Measurements from ENCODE around the gene BICRAL.
A peak's percentile ranks its signal among the peaks of the same experiment; 100 is the strongest.
"Not testable (repeated sequence)": the region's sequence is repeated elsewhere in the genome, so short reads cannot be mapped to it uniquely, and the experiment has no call there.

The BICRAL gene

DNA sequence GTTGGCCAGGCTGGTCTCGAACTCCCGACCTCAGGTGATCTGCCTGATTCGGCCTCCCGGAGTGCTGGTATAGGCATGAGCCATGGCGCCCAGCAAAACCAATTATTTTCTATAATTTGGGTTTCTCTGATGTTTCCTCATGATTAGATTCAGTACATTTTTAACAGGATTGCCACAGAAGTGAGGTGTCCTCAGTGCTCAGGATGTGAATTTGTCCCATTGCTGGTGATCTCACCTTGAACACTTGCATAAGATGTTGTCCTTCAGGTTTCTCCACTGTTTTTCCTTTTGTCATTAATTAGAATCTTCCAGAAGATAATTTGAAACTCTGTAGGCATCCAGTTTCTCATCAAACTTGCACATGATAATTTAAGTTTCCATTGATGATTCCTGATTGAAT, 52.2 kb downstream of the BICRAL start:
- no peak for DNase-seq (ENCODE audit: low spot score)

DNA sequence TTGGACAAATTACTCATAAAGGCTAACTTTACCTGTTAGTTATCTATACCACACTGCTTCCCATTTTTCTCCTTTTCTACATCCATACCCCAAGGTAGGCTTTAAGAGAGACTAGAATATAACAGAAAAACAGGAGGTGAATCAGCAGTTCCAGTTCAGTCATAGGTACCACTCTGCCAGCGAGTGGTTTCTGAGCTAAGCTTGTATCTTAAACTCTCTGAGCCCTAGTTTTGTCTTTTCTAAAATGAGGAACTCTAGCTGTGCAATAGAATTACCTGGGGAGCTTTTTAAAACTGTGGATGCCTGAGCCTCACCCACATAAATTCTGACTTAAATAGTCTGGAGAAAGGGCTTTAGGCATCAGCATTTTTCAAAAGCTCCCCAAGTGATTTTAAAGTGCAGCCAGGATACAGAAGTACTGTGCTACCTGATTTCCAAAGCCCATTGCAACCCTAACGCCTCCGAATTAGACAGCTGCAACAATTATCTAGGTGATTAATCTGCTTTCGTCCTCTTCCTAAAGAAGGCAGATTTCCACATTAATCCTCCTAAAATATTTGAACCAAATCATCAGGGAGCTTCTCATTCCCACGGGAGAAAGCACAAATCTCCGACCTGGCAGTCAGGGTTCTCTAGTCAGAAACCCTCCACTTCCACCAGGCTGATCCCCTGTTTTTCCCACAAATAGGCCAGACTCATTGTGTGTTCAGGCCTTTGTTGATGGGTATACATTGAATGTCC, 60.2 kb downstream of the BICRAL start:
- DNase-seq (ENCODE audit: low spot score), result no peak

DNA sequence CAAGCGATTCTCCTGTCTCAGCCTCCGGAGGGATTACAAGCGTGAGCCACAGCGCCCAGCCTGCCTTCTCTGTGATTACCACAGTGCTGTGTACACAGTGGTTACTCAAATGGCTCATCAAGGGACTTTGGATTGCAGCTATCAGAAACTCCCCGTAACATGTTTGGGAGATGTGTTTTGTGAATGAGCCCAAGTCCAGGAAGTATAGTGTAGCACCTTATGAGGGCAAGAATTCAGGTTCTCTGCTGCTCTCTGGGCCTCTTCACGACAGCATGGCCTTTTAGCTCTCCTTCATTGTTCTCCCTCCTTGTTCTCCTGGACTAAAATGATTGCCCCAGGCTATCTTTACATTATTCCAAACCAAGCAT, 63.5 kb downstream of the BICRAL start:
- no peak for DNase-seq (ENCODE audit: low spot score)

DNA sequence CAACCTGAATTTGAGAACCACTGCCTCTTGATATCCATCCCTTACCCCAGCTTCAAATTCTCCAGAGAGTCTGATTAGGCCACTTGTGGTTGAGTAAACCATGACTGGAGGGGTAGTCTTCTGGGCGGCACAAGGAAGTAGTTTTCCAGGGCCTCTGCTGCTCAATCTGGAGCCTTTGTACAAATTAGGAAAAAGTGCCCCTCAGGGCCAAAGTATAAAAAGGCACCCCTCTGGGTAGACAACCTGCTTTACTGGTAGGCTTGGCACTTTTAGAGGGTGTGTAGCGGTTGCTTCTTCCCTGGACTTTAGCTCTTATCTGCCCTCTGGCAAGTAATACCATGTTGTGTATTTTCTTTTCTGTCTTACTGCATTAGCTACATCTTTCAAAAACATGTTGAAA, 64.7 kb downstream of the BICRAL start:
- no peak for DNase-seq (ENCODE audit: low spot score)

DNA sequence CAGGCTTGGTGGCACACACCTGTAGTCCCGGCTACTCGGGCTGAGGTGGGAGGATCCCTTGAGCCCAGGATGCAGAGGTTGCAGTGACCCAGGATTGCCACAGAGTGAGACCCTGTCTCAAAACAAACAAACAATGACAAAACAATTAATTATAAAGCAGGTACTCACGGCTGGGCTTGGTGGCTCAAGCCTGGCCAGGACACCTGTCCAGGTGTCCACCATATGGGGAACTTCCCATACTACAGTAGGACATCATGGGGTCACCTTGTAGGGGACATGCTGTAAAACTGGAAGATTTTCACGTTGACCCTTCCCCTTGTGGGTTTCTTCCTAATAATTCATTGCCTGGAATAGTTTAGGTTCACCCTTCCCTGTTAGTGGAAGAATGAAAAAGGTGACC, 66.8 kb downstream of the BICRAL start:
- DNase-seq (ENCODE audit: low spot score), result no peak

DNA sequence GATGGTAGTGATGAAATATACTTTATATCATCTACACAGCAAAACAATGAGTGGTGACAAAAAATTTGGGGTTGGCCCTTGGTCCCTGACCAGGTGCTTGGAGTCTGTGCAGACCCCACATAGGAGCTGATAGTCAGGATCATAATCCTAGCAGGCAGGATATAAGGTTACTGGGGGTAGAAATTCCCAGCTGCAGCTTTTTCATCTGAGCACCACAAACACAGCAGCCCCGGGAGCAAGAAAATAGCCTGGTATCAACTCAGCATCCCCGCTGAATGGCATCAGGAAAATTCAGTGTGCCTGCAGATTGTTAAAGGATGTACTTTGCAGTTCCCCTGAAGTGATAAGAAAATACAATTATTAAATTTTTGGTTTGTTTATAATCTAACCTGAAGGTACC, 69.7 kb downstream of the BICRAL start:
- DNase-seq (ENCODE audit: low spot score), result no peak

DNA sequence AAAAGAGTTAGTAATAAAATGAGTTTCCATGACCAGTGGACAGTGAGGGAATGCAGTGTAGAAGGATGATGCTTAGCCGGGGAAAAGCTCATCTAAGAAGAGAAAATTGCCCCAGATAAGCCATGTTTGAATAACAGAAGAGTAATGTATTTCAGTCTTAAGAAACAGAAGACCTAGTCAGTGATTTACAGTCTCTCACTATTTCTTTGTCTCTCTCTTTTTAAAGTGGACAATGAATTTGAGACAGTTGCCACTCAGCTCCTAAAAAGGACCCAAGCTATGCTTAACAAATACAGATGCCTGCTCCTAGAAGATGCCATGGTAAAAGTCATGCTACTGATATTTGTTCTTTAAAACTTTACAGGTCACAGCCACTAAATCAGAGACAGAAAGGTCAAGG, 78.2 kb downstream of the BICRAL start:
- no peak for DNase-seq (ENCODE audit: low spot score)

DNA sequence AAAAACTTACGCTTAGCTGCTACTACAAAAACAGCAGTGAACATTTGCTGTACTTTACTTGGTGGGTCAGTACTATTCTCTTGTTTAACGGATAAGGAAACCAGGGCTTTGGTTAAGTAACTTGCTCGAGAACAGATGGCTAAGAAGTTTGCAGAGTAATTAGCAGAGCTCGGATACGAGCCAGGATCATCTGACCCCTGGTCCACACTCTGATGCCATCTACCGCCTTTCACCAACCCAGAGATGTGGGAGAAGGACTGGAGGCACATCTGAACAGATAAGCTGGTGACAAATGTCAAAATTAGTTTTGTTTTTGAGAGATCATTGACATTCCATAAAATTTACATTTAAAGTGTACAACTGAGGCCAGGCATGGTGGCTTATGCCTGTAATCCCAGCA, 78.6 kb downstream of the BICRAL start:
- no peak for DNase-seq (ENCODE audit: low spot score)

DNA sequence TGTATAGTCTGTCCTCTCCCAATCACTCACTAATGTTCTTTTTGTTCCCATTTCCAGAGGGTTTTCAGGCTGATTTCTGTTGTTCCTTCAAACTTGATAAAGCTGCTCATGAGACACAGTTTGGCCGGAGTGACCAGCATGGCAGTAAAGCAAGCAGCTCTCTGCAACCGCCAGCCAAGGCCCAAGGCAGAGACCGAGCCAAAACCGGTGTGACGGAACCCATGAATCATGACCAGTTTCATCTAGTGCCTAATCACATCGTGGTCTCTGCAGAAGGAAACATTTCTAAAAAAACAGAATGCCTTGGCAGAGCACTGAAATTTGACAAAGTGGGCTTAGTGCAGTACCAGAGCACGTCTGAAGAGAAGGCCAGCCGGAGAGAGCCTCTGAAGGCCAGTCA, 82.8 kb downstream of the BICRAL start:
- DNase-seq (ENCODE audit: low spot score), result no peak

DNA sequence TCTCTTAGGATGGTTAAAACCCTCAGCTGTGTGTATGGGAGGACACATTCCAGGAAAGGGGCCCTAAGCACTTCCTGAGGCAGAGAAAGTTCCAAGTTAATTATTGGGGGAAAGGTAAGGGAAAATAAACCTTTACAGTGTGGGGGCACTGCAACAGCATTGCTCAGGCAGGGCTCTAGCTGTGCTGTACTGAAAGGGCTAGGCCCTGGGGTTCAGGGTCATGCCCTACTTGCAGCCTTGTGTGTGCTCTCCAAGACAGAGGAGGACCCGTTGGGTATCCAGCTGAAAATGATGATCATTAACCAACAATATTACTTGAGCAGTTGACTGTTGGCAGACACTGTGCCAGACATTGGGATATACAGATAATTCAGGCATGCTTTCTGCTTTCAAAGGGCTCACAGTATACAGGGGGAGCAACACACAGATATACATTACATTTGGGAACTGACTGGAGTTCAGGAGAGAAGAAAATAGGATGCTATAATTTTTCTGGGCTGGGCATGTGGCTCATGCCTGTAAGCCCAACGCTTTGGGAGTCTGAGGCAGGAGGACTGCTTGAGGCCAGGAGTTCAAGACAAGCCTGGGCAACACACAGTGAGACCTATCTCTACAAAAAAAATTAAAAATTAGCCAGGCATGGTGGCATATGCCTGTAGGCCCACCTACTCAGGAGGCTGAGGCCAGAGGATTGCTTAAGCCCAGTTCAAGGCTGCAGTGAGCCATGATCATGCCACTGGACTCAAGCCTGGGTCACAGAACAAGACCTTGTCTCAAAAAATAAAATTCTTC, 88.5 kb downstream of the BICRAL start:
- no peak for DNase-seq (ENCODE audit: low spot score)

DNA sequence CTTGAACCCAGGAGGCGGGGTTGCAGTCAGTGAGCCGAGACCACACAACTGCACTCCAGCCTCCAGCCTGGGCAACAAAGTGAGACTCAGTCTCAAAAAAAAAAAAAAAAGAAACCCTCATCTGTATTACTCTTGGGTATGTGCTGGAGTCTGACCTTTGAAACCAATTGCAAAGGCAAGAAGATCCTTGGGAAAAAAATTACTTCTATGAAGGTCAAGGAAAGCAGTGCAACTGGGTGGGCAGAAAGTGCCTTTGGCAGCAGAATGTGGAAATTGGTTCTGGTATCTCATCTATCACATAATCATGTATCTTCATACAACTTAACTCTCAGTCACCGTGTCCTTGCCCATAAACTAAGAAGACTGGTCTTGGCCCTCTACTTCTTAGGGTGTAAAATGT, 89.9 kb downstream of the BICRAL start:
- DNase-seq (ENCODE audit: low spot score), result no peak

DNA sequence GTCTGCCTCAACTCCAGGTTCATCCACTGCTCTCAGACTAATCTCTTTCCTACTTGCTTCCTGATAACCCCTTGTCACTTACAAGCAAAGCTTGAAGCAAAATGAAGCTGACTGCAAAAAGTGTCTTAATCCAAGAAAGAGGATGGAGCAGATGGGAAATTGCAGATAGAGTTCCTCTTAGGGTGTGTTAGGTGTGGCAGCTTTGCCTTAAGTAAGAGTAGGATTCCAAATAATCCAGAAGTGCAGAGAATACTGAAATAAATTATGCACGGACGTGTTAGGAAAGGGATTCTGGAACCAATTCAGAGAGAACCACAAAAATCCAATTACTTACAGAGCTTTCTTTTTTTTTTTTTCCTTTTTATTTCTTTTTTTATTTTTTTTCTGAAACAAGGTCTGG, 91.5 kb downstream of the BICRAL start:
- DNase-seq (ENCODE audit: low spot score), result no peak

DNA sequence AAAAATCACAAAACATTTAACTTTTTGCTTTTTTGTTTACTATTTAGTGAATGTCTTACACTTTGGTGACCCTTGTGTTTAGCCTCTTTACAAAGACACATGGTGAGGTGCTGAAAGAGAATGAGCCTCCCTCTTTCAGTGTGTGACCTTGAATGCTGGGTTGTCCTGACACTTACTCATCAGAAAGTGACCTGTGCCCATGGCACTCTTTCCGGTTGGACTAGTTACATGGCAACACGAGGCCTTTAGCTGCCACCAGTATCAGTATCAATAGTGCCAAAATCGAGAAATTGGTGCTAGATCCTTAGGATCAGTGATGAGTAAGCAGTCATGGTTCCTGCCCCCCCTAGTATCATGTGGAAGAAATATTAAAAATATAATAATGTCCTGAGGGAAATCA, 95.8 kb downstream of the BICRAL start:
- no peak for DNase-seq (ENCODE audit: low spot score)

DNA sequence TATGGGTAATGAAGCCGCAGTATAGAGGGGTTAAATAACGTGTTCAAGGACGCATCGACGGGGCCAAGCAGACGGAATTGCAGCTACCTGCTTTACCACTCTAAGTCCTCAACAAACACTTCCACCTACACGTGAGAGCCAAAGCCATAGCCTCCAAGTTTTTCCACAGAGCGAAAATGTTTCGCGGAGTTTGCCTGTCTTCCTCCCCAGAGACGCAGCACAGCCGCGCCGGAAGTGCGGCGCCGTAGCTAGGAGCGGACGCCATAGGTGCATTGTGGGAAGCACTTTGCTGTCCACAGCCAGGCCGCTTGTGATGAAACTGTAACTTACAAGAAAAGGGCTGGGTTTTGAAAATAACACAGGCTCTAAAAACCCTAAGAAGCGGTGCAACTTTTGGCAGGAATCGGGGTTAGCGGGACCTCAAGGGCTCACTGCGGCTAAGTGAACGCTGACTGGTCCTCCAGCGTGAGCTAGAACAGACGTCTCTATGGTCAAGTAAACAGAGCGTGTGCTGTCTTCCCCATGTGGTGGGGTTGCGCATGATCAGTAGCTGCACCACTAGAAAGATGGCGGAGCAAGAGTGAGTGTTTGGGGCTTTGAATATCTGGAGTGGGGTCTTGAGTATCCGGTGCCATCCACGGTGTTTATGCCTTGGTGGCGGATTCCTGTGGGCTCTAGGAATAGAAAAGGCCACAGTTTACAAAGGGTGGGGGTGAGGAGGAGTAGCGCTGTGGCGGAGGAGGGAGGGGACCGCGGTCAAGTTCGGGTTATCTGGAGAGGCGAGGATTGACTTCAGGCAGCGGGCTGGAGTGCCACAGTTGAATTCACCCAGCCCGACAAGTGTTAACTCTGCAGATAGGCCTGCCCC, 97.8 kb downstream of the BICRAL start, which contains the start of gene RPL7L1:
Gene RPL7L1 (plus strand): TSS at position 245 of the 868 bp plus-strand sequence. CDS start 295 bp downstream, at position 540.
- DNase-seq (ENCODE audit: low spot score), result peak; percentile 97

DNA sequence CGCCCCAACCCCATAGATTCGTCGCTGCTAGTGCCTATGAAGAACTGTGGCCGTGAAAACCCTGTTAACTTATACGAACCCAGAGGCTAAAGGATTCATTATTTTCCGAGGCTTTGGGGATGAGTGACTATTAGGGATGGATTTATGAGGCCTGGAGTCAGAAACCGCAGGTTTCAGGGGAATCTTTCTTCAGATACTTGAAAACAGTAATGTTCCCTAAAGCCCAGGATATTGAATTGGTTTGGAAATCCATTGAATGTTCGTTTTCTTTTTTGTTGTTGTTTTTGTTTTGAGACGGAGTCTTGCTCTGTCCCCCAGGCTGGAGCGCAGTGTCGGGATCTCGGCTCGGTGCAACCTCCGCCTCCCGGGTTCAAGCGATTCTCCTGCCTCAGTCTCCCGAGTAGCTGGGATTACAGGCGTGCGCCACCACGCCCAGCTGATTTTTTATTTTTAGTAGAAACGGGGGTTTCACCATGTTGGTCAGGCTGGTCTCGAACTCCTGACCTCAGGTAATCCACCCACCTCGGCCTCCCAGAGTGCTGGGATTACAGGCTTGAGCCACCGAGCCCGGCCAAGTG, 98.5 kb downstream of the BICRAL start:
- not testable (repeated sequence) for DNase-seq (ENCODE audit: low spot score)

DNA sequence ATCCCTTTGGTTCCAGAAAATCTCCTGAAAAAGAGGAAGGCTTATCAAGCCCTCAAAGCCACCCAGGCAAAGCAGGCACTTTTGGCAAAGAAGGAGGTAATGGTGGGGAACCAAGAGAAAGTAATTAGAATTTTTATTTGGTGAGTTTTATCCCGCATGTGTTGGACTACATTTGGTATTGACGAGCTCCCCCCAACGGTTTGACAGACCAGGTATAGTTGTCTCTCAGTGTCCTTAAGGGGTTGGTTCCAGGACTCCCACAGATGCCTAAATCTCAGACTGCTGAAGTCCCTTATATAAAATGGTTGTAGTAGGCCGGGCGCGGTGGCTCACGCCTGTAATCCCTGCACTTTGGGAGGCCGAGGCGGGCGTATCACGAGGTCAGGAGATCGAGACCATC, 99.0 kb downstream of the BICRAL start:
- not testable (repeated sequence) for DNase-seq (ENCODE audit: low spot score)

DNA sequence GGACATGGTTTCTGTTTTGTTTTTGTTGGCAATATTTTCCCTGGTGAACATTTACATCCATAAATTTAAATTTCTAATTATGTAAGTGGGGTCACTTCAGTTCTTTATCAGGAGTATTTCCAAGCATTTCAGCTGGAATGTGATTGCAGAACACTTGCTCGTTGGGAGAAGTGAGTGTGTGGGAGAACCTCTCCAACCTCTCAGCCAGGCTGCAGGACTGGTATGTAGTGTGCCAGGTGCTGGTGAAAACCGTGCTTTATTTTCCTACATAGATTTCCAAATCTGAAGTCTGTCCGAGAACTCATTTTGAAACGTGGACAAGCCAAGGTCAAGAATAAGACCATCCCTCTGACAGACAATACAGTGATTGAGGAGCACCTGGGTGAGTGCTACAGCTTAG, 103.8 kb downstream of the BICRAL start:
- no peak for DNase-seq (ENCODE audit: low spot score)

DNA sequence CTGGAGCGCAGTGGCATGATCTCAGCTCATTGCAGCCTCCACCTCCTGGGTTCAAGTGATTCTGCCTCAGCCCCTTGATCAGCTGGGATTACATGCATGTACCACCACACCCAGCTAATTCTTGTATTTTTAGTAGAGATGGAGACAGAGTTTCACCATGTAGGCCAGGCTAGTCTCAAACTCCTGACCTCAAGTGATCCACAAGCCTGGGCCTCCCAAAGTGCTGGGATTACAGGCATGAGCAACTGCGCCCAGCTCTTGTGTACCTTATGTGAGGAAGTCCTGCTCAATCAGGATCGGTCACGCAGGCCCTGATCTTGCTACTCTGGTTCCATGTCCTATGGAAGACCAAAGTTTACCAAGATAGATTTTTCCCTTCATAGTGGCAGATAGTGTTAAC, 106.3 kb downstream of the BICRAL start:
- not testable (repeated sequence) for DNase-seq (ENCODE audit: low spot score)

DNA sequence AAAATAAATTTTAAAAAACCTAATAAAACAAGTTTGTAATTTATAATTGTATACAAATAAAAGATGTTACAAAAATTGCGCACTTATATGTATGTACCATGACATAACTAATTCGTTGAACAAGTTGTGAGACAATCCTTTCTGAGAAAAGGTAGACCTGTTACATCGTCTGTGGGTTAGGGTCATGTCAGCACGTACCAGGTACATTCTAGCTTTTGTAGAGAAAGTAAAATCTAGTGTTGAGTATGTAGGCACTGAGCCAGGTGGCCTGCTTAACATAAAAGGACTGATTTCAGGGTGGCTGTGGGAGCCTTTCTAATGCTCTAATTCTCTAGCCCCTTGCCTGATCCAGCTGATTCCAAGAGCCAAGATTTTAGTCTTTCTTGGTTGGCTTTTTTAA, 108.0 kb downstream of the BICRAL start:
- no peak for DNase-seq (ENCODE audit: low spot score)

DNA sequence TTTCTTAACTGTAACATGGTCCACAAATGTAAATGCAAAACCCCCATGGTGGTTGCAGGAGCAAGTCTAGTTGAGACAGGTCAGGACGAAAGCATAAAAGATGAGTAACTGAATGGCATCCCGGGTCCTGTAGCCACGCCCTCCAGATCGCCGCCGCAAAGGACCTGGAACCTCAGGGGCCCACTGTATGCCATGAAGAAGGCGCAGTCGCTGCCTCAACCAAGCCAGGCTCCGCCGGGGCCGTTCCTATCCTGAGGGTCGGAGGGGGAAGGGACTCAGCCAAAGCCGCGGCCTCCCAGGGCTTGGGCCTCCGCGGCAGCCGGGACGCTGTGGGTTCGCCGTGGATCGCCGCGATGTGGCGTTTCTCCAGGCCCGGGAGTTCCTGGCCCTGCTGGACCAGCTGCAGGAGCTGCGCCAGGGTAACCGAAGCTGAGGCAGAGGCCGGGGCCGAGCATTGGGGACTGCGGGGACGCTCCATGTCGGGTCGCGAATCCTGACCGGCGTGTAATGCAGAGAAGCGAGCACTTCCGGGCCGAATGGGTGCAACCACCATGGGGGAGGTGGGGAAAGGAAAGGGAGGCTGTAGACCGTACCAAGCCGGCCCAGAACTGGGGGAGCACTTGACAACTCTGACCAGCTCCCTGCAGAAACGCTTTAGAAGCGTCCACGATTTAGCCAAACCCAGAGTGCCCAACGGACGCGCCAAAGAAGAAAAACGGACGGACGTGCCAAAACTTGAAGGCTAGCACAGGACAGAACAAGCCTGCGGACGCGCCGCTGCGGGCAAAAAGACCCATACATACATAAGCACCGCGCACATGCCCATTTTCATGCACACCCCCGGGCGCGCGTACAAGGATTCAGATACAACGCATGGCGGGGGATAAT, 108.7 kb downstream of the BICRAL start:
- peak; percentile 95 for DNase-seq (ENCODE audit: low spot score)

DNA sequence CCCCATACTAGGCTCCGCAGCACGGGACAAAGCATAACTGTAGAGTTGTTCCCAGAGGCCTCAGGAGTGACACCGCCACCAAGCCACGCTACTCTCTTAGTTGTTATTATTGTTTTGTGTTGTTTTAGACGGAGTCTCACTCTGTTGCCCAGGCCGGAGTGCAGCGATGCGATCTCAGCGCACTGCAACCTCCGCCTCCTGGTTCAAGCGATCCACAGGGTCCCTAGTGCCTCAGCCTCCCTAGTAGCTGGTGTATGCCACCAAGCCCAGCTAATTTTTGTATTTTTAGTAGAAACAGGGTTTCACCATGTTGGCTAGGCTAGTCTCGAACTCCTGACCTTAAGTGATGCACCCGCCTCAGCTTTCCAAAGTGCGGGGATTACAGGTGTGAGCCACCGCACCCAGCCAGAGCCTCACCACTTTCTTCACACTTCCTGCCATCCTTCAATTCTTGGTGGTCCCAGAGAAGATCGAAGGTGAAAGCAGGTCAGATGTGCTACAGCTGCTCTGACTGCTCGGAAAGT, 109.4 kb downstream of the BICRAL start:
- DNase-seq (ENCODE audit: low spot score), result no peak
